ENCODE data around the gene GRK4. TPM values are rescaled to one million over a fixed set of nuclear protein-coding genes. Genes with fewer than 3 reads are reported as not detected.

The GRK4 gene
- total RNA-seq, 1 donor from 2014 or later = 59.5 TPM

- FAIRE-seq (no peak), DNase-seq (ENCODE audit: low spot score in 2 of 2) (no peak)
Measured at GRCh38 chr4:2995546-2996265, 32.3 kb downstream of the GRK4 start.

- FAIRE-seq = no peak
- DNase-seq (ENCODE audit: low spot score in 2 of 2) = no peak
Measured at GRCh38 chr4:2996415-2996814, 33.0 kb downstream of the GRK4 start.

GRCh38 chr4:3007724-3008123, 44.4 kb downstream of the GRK4 start:
- FAIRE-seq = no peak
- DNase-seq (ENCODE audit: low spot score in 2 of 2) = no peak

DNA sequence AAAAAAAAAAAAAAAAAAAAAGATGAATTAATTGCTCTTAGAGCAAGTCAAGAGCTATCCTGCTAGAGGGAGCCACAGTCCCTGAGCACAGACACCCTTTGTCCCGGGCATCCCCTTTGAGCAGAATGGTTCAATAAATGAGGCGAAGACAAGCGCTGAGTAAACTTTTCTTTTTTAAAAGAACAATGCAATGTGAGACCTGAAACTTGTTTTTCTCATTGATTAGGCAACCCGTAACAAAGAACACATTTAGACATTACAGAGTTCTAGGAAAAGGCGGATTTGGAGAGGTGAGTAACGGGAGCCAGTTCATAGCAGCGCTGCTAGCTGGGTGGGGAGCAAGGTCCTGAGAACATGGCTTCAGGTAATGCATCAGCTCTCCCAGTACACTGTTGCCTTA, 46.1 kb downstream of the GRK4 start:
- DNase-seq (ENCODE audit: low spot score in 2 of 2) (peak in 1 of 2 donors; percentile 25), FAIRE-seq (no peak)

- FAIRE-seq = no peak
Measured at GRCh38 chr4:3010577-3010976, 47.2 kb downstream of the GRK4 start.

GRCh38 chr4:3010998-3011397, 47.6 kb downstream of the GRK4 start:
- DNase-seq (ENCODE audit: low spot score in 2 of 2) (no peak), FAIRE-seq (no peak)

More at GRCh38 chr4:3010577-3010976, 47.2 kb downstream of the GRK4 start:
- no peak for DNase-seq (ENCODE audit: low spot score in 2 of 2)

DNA sequence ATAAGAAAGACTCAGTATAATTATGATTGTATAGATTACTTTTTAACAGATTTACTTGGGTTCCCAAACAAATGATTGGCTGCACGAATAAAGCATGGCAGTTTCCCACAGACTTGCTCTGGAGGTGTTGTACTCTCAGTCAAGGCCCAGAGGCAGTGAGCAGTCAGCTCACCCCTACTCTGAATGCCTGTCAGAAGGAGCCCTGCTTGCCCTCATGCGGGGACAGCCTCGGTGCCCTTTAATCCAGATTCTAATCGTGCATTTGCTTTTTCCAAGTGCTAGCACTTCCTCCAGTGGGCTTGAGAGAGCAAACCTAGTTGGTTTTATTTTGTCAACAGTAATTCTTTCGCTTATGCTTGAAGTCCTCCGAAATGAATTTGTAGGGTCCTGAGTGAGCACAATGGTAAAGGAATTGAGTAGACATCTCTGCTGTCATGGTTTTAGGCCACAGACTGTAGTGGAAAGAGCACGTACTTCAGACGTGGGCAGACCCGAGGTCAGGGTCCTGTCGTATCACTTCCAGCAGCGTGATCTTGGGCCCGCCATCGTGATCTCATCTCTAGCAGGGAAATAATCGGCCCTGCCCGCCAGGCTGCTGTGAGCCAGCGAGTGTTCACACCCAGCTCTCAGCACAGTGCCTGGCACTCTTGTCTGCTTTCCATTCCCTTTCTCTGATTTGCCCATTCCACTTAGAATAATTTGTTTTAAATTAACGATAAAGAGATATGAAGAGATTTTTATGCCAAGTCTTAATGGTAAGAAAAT, 48.3 kb downstream of the GRK4 start:
- DNase-seq (ENCODE audit: low spot score in 2 of 2) = no peak
- no peak for FAIRE-seq

DNA sequence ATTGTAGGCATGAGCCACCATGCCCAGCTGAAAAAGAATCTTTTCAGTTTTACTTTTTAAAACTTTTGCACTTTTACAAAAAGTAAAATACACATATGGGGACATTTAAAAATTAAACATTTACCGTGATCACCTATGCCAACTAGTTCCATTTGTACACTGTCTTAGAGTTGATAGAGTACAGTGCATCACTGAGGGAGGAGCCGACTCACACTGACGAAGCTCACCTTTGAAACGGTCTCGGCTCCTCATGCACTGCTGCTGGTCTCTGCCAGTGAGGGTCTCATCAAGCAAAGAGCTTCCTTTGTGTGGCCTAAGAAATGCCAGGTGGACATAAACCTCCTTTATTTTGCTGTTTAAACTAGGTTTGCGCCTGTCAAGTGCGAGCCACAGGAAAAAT, 50.0 kb downstream of the GRK4 start:
- no peak for DNase-seq (ENCODE audit: low spot score in 2 of 2)
- no peak for FAIRE-seq

GRCh38 chr4:3013839-3014350, 50.5 kb downstream of the GRK4 start:
- DNase-seq (ENCODE audit: low spot score in 2 of 2) (no peak), FAIRE-seq (no peak)

DNA sequence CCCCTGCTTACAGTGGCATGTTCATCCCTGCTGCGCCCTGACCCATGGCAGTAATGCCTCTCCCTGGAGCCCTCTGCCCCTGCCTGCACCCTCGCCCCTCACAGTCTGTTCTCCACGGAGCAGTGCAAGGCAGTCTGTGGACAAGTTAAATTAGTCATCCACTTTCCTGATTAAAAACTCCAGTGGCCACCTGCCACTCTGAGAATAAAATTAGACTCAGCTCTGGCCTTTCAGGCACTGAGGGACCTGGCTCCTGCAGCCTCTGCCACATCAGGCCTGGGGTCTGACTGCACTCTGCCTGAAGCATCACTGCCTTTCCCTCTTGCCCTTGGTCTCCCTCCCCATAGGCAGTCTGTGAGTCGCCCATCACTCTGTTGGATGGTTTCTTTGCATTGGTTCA, 53.6 kb downstream of the GRK4 start:
- DNase-seq (ENCODE audit: low spot score in 2 of 2) (no peak), FAIRE-seq (no peak)

DNA sequence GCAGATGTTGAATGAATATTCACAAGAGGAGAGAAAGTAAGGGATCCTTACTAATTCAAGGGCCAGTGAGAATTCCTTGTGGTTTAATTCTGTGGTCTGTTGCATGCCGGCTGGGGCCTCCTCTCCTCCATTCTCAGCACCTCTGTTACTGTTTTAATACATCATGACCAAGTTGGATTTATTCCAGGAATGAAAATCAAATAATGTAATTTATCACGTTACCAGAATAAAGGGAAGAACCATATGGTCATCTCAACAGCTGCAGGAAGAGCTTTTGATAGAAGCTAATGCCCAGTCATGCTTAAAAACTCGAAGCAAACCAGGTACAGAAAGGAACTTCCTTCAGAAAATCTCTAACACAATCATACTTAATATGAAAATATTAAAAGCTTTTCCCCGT, 54.1 kb downstream of the GRK4 start:
- DNase-seq (ENCODE audit: low spot score in 2 of 2) (no peak), FAIRE-seq (no peak)

GRCh38 chr4:3019145-3019846, 55.9 kb downstream of the GRK4 start:
- DNase-seq (ENCODE audit: low spot score in 2 of 2) (no peak), FAIRE-seq (no peak)

DNA sequence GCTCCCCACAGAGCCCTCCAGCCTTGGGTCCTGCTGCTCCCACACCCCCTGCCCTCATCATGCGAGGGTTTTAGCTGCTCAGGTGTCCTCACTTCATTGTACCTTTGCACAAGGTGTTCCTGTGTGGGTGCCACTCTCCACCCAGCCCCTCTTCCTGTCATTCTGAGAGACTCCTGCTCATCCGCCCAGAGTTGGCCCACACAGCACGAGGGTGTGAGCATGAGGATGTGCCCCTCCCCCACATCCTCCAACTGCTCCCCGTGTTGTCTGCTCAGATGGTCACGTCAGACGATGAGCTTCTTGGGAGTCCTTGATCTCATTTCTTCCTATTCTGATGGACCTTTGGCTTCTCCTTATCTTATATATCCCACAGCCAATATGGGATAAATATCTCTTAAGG, 57.8 kb downstream of the GRK4 start:
- FAIRE-seq = no peak
- no peak for DNase-seq (ENCODE audit: low spot score in 2 of 2)

GRCh38 chr4:3021627-3022026, 58.3 kb downstream of the GRK4 start:
- DNase-seq (ENCODE audit: low spot score in 2 of 2) (no peak), FAIRE-seq (no peak)

- no peak for FAIRE-seq
- DNase-seq (ENCODE audit: low spot score in 2 of 2) = no peak
Measured at GRCh38 chr4:3022112-3022511, 58.7 kb downstream of the GRK4 start.

DNA sequence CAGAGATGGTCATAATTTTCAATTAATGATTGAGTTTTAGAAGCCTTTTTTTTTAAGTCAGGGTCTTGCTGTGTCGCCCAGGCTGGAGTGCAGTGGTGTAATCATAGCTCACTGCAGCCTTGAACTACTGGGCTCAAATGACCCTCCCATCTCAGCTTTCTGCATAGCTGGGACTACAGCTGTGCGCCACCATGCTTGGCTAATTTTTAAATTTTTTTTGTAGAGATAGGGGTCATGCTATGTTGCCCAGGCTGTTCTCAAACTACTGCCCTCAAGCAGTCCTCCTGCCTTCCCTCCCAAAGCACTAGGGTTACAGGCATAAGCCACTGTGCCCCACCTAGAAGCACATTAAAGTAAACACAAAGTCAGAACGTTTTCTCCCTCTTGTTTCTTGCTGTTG, 59.3 kb downstream of the GRK4 start:
- FAIRE-seq (no peak), DNase-seq (ENCODE audit: low spot score in 2 of 2) (no peak)

DNA sequence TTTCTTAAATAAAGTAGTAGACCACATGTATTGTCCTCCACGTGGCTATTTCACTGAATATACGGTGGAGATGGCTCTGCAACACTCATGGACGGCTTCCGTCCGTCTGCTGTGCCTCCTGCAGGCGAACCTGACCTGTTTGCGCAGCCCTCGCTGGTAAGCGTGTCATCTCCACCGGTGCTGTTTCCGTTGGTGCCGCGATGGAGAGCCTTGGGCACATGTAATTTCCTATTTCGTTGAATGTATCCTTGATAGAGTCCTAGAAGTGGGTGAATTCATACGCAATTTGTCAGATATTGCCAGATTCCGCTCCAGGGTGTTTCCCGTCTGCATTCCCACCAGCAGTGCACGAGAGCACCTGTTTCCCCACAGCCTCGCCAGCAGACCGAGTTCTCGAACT, 62.5 kb downstream of the GRK4 start:
- FAIRE-seq (no peak), DNase-seq (ENCODE audit: low spot score in 2 of 2) (no peak)

- FAIRE-seq (no peak), DNase-seq (ENCODE audit: low spot score in 2 of 2) (no peak)
Measured at GRCh38 chr4:3026540-3026939, 63.2 kb downstream of the GRK4 start.

- FAIRE-seq (no peak), DNase-seq (ENCODE audit: low spot score in 2 of 2) (no peak)
Measured at GRCh38 chr4:3029464-3029863, 66.1 kb downstream of the GRK4 start.

GRCh38 chr4:3030566-3031356, 67.4 kb downstream of the GRK4 start:
- no peak for FAIRE-seq
- DNase-seq (ENCODE audit: low spot score in 2 of 2) = no peak

All from frontal cortex (tissue), 4 donors.